ENCODE measurements around the gene PPARA. TPM values are rescaled to one million over a fixed set of nuclear protein-coding genes. Genes with fewer than 3 reads are reported as not detected.
"Not testable (repeated sequence)": the region's sequence is repeated elsewhere in the genome, so short reads cannot be mapped to it uniquely, and the experiment has no call there.

PPARA gene
- total and polyA plus RNA-seq, 2 of the 4 experiments (the other 2 are of a cell fraction), result 3.1 to 7.0 TPM

DNA sequence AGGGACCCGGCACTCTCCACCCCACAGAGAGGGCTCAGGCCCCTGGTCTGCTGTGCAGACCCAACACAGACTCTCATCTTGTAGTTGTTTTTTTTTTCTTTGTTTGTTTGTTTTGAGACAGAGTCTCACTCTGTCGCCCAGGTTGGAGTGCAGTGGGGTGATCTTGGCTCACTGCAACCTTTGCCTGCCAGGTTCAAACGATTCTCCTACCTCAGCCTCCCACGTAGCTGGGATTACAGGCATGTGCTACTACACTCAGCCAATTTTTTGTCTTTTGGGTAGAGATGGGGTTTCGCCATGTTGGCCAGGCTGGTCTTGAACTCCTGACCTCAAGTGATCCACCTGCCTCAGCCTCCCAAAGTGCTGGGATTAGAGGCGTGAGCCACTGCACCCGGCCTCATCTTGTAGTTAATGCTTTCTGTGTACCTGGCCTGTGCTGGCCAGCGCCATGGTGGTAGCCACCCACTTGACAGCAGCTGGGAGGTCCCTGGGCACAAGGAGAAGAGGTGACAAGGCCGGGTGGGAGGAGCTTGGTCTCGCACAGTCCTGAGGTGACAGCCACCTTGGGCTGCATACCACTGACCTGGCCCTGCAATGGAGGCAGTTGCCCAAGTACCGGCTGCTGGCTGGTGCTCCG, 18.0 kb upstream of the PPARA start:
- H4K5ac ChIP-seq (ENCODE audit: low read depth, low read length); H3K27ac ChIP-seq (ENCODE audit: insufficient read depth, low read length); H3K4me1 ChIP-seq (ENCODE audit: control insufficient read depth, insufficient read depth, low read length); ATAC-seq (ENCODE audit: low read depth); H4K91ac ChIP-seq (ENCODE audit: insufficient read depth, low read depth, low read length); H3K56ac ChIP-seq (ENCODE audit: extremely low read depth, insufficient read depth, low read length); H3K9me1 ChIP-seq (ENCODE audit: insufficient read depth, low read length); H4K8ac ChIP-seq (ENCODE audit: low read depth in 2 of 2, low read length in 2 of 2); POLR2A ChIA-PET (ENCODE audit: unreplicated experiment); H2BK5ac ChIP-seq (ENCODE audit: low read depth, low read length, poor library complexity, severe bottlenecking); H3K4me2 ChIP-seq (ENCODE audit: low read depth, low read length); H3K9ac ChIP-seq (ENCODE audit: low read depth, low read length); H3K9me3 ChIP-seq (ENCODE audit: control insufficient read depth, insufficient read depth, low read length); H2AK5ac ChIP-seq (ENCODE audit: low read depth, low read length); BruUV-seq (replicated peaks); DNase-seq; dilution Hi-C loops (cut with HindIII; ENCODE audit: low sequenced_read_pairs, unreplicated experiment); H3K27me3 ChIP-seq (ENCODE audit: control insufficient read depth, insufficient read depth, low read length); H3K14ac ChIP-seq (replicated peaks; ENCODE audit: low read depth, low read length); H2AFZ ChIP-seq (replicated peaks; ENCODE audit: low read length, poor library complexity); H3K79me1 ChIP-seq (ENCODE audit: low read depth in 1 of 2, low read length in 2 of 2); H2AK9ac ChIP-seq (replicated peaks; ENCODE audit: low read depth, low read length, poor library complexity); H3K23ac ChIP-seq (ENCODE audit: low read depth, low read length); CTCF ChIA-PET; H2BK120ac ChIP-seq (ENCODE audit: low read depth, low read length); H4K20me1 ChIP-seq (ENCODE audit: insufficient read depth, low read length); H3K4me3 ChIP-seq (ENCODE audit: insufficient read depth, low read depth, low read length); H3K4ac ChIP-seq (ENCODE audit: low read depth, low read length); intact Hi-C loops (cut with micrococcal nuclease); H2BK20ac ChIP-seq (ENCODE audit: low read depth, low read length); H3K36me3 ChIP-seq (ENCODE audit: control insufficient read depth, insufficient read depth, low read length); H2BK15ac ChIP-seq (ENCODE audit: low read depth, low read length); H3K18ac ChIP-seq (ENCODE audit: low read depth, low read length): not testable (repeated sequence)
- in situ Hi-C loops (cut with MboI; ENCODE audit: low sequenced_read_pairs), result loop anchor here (25.0 kb wide), 1 partner anchor 405 kb away; the partner anchor contains the start of gene CELSR1
- 88% methylated on average over 5 of the region's 12 CpGs; no CpG with 5 or more reads in 1 of the 2 experiments for WGBS, 2 experiments (ENCODE audit: extremely low coverage in 2 of 2, insufficient read length in 1 of 2)

Measured in IMR-90 (cell line).